ENCODE results near the gene HLA-F.

DNA sequence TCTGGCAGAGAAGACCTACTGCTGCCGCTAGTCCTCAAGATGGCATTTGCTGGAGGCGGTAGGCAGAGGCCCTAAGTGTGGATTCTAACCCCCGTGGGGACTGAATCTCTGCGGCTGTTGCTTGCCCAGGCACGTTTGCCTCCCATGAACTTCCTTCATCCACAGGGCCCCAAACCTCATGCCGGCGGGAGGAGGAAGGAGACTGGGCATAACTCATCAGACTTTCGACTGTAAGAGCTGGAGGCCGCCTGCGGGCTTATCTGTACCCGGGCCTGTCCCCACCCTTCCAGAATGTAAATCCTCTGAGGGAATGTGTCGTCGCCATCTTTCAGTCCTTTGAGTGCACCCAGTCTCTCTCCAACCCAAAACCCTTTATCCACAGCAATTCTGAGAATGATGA lies 43.3 kb upstream of the HLA-F start:
- TF ChIP-seq TAF1 (IDR thresholded peaks at IDR 0.05; ENCODE audit: borderline replicate concordance, insufficient read depth, low read length) = no peak
- no peak for TF ChIP-seq SIN3A (IDR thresholded peaks at IDR 0.05; ENCODE audit: borderline replicate concordance, insufficient read depth, low read length)
- no peak for TF ChIP-seq POLR2AphosphoS5 (IDR thresholded peaks at IDR 0.05; ENCODE audit: low read depth, low read length)
- TF ChIP-seq, protein P1, sequence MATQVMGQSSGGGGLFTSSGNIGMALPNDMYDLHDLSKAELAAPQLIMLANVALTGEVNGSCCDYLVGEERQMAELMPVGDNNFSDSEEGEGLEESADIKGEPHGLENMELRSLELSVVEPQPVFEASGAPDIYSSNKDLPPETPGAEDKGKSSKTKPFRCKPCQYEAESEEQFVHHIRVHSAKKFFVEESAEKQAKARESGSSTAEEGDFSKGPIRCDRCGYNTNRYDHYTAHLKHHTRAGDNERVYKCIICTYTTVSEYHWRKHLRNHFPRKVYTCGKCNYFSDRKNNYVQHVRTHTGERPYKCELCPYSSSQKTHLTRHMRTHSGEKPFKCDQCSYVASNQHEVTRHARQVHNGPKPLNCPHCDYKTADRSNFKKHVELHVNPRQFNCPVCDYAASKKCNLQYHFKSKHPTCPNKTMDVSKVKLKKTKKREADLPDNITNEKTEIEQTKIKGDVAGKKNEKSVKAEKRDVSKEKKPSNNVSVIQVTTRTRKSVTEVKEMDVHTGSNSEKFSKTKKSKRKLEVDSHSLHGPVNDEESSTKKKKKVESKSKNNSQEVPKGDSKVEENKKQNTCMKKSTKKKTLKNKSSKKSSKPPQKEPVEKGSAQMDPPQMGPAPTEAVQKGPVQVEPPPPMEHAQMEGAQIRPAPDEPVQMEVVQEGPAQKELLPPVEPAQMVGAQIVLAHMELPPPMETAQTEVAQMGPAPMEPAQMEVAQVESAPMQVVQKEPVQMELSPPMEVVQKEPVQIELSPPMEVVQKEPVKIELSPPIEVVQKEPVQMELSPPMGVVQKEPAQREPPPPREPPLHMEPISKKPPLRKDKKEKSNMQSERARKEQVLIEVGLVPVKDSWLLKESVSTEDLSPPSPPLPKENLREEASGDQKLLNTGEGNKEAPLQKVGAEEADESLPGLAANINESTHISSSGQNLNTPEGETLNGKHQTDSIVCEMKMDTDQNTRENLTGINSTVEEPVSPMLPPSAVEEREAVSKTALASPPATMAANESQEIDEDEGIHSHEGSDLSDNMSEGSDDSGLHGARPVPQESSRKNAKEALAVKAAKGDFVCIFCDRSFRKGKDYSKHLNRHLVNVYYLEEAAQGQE (IDR thresholded peaks at IDR 0.05; ENCODE audit: insufficient read depth in 1 of 2, low read depth in 2 of 2, low read length in 2 of 2) = no peak
